ENCODE results near the gene NDUFS6. TPM values are rescaled to one million over a fixed set of nuclear protein-coding genes. Genes with fewer than 3 reads are reported as not detected.
"Not testable (repeated sequence)": the region's sequence is repeated elsewhere in the genome, so short reads cannot be mapped to it uniquely, and the experiment has no call there.

The NDUFS6 gene
- total RNA-seq, 1 donor from 2014 or later = 26.8 TPM

DNA sequence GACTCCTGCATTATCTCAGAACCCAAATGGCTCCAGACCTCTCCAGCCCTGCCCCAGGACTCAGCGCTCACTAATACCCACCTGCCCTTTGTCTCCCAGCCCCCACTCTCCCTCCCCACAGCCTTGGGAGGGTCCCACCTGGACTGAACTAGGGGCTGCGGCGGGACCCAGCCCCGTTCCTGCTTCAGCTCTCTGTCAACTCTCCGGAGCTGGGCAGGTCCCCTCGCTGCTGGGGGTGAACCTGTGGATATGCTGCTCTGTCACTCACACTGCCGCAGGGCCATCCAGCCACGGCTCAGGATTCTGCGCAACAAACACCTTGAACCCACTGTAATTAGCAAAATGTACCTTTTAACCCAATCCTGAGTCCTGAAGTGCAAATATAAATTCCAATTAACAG lies 36.8 kb downstream of the NDUFS6 start:
- no peak overlapping the region for H3K27ac ChIP-seq
- H3K4me3 ChIP-seq = no peak overlapping the region
- no peak for TF ChIP-seq POLR2AphosphoS5 (IDR thresholded peaks at IDR 0.05; ENCODE audit: insufficient read depth in 1 of 2, low read depth in 1 of 2)
- no peak for TF ChIP-seq POLR2A (IDR thresholded peaks at IDR 0.05)
- TF ChIP-seq, protein P1, sequence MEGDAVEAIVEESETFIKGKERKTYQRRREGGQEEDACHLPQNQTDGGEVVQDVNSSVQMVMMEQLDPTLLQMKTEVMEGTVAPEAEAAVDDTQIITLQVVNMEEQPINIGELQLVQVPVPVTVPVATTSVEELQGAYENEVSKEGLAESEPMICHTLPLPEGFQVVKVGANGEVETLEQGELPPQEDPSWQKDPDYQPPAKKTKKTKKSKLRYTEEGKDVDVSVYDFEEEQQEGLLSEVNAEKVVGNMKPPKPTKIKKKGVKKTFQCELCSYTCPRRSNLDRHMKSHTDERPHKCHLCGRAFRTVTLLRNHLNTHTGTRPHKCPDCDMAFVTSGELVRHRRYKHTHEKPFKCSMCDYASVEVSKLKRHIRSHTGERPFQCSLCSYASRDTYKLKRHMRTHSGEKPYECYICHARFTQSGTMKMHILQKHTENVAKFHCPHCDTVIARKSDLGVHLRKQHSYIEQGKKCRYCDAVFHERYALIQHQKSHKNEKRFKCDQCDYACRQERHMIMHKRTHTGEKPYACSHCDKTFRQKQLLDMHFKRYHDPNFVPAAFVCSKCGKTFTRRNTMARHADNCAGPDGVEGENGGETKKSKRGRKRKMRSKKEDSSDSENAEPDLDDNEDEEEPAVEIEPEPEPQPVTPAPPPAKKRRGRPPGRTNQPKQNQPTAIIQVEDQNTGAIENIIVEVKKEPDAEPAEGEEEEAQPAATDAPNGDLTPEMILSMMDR (IDR thresholded peaks at IDR 0.05) = no peak
- no peaks in the 10 kb centered on the region for H3K27me3 ChIP-seq
- DNase-seq (ENCODE audit: extremely low spot score in 2 of 2) = no peak
- intact Hi-C loops (cut with DNase I) = no loop called here
- H3K36me3 ChIP-seq = no peaks in the 10 kb centered on the region
- no peaks in the 10 kb centered on the region for H3K9me3 ChIP-seq
- no peaks in the 10 kb centered on the region for H3K4me1 ChIP-seq

DNA sequence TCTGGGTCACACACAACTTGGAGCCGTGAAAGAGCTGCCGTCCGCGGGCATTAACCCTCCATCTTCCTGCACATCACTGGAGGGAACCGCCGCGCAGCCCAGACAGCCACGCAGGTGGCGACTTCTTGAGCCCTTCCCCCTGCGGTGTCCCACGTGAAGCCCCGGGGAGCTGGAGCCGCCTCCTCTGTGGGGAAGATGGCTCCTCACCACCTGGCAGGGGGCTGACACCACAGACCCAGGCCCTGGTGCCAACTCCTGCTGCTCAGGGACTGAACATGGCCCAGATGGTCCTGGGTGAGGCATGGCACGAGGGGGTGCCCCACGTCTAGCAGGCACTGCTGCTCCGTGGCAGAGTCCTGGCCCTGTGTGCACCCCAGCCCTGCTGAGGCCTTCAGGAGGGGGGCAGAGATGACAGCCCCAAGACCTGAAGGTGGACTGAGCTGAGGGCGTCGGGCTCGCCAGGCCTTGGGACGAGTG lies 38.9 kb downstream of the NDUFS6 start:
- H3K4me1 ChIP-seq = no peaks in the 10 kb centered on the region
- H3K27ac ChIP-seq = no peak overlapping the region
- no peaks in the 10 kb centered on the region for H3K27me3 ChIP-seq
- intact Hi-C loops (cut with DNase I) = no loop called here
- no peaks in the 10 kb centered on the region for H3K9me3 ChIP-seq
- no peak overlapping the region for H3K4me3 ChIP-seq
- H3K36me3 ChIP-seq = no peaks in the 10 kb centered on the region
- no peak for TF ChIP-seq POLR2A (IDR thresholded peaks at IDR 0.05)
- TF ChIP-seq, protein P1 (IDR thresholded peaks at IDR 0.05) = no peak
- no peak for TF ChIP-seq POLR2AphosphoS5 (IDR thresholded peaks at IDR 0.05; ENCODE audit: insufficient read depth in 1 of 2, low read depth in 1 of 2)
- DNase-seq (ENCODE audit: extremely low spot score in 2 of 2) = no peak

DNA sequence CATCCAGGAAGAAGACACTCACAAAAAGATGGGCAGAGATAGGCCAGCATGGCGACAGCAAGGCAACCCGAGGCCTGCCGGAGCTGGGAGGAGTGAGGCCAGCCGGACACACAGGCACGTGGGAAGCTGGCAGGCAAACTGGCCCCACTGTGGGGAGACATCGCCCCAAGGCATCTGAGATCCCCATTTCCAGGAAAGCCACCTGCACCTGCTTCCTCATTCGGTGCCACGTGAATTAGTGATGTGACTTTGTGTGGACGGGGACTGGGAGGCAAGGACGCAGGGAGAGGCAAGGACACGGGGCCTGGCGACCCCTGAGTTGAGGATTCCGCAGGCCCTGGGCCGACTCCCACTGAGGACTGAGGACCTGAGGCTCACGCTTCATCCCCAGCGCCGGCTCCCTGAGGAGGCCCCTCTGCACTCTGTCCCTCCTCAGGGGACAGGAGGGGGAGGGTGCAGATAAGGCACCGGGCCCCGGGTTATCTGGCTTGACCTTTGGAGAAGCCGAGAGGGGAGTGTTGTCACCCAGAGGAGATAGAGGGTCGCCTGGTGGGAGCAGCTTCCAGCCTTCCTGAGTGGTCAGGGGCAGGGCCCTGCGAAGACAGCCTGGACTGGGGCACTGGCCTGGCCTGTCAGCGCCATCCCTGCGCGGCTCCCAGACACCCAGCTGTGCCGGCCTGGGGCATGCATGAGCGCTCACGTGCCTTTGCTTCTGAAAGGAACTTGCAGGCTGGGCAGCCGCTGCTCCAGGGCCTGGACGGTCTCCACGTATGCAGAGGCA lies 39.7 kb downstream of the NDUFS6 start:
- Histone ChIP-seq H3K27me3 (no peaks in the 10 kb centered on the region), H3K4me3 (no peak overlapping the region), H3K4me1 (no peaks in the 10 kb centered on the region), H3K36me3 (no peaks in the 10 kb centered on the region), H3K9me3 (no peaks in the 10 kb centered on the region), H3K27ac (no peak overlapping the region)
- TF ChIP-seq POLR2AphosphoS5 (IDR thresholded peaks at IDR 0.05; ENCODE audit: insufficient read depth in 1 of 2, low read depth in 1 of 2) (no peak), POLR2A (IDR thresholded peaks at IDR 0.05) (no peak)
- TF ChIP-seq, protein P1 (IDR thresholded peaks at IDR 0.05) = no peak
- no peak for DNase-seq (ENCODE audit: extremely low spot score in 2 of 2)
- intact Hi-C loops (cut with DNase I) = no loop called here

DNA sequence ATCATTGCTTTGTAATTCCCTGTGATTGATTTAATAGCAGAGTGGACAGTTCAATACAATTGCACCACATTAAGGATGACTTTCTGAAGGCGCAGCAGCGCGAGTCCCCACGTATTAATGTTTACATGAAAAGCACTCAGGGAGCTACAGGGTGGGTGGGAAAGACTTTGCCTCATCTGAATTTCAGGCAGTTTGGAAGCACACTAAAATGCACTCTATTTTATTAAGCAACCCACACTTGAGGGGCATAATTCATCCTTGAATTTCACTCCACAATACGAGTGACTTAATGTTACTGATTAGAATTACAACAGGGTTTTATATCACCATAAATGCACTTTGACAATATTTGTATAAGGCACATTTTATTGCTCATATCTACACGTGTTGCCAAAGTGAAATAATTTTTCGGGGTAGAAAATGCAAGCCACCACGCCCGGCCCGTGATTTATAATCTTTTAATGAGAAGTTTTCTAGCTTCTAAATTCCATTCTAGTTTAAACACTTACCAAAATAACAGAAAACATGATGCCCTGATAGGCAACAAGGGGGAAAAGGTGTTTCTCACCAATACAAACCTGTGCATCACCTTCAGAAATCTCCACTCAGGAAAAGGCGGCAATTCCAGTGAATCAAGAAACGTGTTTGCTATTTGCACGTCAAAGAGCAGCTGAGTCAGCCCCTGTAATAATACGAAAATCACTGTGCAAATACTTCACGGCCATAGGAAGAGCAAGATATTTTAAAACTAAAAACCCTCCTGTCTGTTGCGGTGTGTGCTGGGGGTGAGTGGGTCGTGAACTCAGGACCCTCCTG lies 41.0 kb downstream of the NDUFS6 start:
- intact Hi-C loops (cut with DNase I) = no loop called here

DNA sequence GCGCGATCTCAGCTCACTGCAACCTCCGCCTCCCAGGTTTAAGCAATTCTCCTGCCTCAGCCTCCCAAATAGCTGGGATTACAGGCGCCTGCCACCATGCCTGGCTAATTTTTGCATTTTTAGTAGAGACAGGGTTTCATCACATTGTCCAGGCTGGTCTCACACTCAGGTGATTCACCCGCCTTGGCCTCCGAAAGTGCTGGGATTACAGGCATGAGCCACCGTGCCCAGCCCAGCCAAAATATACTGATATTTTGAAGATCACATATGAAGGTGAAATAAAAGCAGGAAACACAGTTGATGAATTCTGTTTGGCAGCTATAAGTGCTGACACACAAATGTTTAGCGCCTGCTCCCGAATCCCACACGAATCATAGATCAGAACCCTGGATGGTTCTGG lies 42.6 kb downstream of the NDUFS6 start:
- intact Hi-C loops (cut with DNase I); H3K27me3 ChIP-seq; H3K9me3 ChIP-seq; H3K27ac ChIP-seq; H3K36me3 ChIP-seq; DNase-seq (ENCODE audit: extremely low spot score in 2 of 2); H3K4me3 ChIP-seq; H3K4me1 ChIP-seq: not testable (repeated sequence)

More for the DNA sequence above, 41.0 kb downstream of the NDUFS6 start:
- no peak for DNase-seq (ENCODE audit: extremely low spot score in 2 of 2)
- Histone ChIP-seq H3K9me3 (no peaks in the 10 kb centered on the region), H3K27me3 (no peaks in the 10 kb centered on the region), H3K36me3 (no peaks in the 10 kb centered on the region), H3K4me3 (no peak overlapping the region), H3K4me1 (no peaks in the 10 kb centered on the region), H3K27ac (no peak overlapping the region)
- TF ChIP-seq, protein P1 (IDR thresholded peaks at IDR 0.05) = no peak
- no peak for TF ChIP-seq POLR2A (IDR thresholded peaks at IDR 0.05)
- no peak for TF ChIP-seq POLR2AphosphoS5 (IDR thresholded peaks at IDR 0.05; ENCODE audit: insufficient read depth in 1 of 2, low read depth in 1 of 2)

All from vagina (tissue), 2 donors.